GM12873 (cell line): Measurements from ENCODE around the gene GAMT.

Experiments
- TF ChIP-seq, protein P1 (sequence below): IDR thresholded peaks from 2 replicates; pipeline ENCODE4 v1.5.1; 2012; ENCODE audit warnings: low read depth, mild to moderate bottlenecking, moderate library complexity, low read length, control low read depth; ENCODE audit not compliant: insufficient read depth; ENCODE audit errors: missing control alignments

Gene GAMT

DNA sequence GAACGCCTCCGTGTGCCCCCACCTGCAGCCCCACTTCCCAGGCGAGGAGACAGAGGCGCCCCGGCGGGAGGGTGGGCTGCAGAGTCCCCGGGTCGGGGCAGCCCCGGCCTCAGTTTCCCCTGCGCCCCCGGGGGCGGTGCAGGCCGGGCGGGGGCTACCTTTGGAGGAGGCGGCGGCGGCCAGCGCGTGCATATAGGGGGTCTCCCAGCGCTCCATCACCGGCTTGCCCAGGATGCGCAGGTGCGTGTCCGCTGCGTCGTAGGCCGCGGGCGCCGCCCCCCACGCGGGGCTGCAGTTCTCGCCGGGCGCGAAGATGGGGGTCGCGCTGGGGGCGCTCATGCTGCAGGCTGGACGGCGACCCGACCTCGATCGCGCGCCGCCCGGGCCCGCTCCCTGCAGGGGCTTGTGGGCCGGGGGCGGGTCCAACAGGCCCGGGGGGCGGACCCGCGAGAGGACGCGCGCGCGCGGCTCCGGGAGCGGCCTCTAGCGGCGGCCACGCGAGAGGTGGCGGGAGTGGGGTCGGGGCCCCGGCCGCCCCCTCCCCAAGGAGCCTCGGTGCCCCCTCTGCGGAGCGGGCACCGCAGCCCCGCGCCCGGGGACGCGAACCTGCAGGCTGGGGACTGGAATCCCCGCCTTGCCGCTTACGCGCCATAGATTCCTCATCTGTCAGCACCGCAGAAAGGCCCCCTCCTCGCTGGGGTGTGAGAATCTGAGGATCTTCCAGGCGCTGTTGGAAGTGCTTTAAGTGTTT, at the start of gene GAMT:
Gene GAMT, minus strand, starts transcription at position 405 of the 751 bp plus-strand sequence. Its CDS starts 66 bp downstream, at position 339.
- TF ChIP-seq, protein P1, sequence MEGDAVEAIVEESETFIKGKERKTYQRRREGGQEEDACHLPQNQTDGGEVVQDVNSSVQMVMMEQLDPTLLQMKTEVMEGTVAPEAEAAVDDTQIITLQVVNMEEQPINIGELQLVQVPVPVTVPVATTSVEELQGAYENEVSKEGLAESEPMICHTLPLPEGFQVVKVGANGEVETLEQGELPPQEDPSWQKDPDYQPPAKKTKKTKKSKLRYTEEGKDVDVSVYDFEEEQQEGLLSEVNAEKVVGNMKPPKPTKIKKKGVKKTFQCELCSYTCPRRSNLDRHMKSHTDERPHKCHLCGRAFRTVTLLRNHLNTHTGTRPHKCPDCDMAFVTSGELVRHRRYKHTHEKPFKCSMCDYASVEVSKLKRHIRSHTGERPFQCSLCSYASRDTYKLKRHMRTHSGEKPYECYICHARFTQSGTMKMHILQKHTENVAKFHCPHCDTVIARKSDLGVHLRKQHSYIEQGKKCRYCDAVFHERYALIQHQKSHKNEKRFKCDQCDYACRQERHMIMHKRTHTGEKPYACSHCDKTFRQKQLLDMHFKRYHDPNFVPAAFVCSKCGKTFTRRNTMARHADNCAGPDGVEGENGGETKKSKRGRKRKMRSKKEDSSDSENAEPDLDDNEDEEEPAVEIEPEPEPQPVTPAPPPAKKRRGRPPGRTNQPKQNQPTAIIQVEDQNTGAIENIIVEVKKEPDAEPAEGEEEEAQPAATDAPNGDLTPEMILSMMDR: peak; percentile 41

DNA sequence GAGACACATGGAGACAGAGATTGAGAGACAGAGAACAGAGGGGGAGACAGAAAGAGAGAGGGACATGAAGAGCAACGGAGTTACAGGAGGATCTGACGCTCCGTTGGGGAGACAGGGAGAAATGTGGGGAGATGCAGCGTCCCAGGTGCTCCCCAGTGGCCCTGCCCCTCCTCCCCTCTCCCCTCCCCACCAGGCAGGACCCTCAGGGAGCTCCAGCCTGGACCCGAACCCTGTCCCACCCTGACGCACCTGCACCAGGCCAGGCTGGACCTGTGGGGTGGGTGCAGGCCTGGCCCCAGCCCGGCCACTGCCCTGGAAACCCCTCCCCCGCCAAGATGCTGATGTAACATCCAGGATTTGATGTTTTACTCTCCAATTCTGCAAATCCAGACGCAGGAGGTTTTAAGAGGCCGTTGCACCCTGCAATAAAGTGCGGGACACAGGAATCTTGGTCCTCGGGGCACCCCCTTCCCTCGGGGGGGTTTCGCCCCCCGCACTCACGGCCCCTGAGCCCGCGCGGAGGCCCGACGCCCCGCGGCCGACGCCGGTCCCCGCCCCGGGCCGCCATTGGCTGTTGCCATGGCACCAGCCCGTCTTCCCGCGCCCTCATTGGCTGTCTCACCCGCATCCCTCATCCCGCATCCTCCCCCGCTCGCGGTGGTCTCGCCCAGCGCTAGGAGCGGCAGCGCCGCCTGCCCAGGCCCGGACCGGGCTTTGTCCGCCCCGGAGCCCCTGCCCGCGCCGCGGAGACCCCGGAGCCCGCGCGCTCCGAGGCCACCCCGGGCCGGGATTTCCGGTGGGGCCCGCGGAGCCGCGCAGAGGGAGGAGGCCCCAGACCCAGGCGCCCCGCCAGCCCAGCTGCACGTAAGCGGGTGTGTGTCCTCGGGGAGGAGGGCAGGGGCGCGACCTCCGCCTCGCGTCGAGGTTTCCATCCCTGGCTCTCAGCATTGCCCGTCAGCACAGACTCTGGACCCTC, 48.4 kb upstream of the GAMT start, which contains the start of gene APC2:
Gene APC2, plus strand, starts transcription at position 655 of the 976 bp plus-strand sequence. CDS start 2,881 bp downstream, outside the sequence.
- TF ChIP-seq, protein P1: no peak

DNA sequence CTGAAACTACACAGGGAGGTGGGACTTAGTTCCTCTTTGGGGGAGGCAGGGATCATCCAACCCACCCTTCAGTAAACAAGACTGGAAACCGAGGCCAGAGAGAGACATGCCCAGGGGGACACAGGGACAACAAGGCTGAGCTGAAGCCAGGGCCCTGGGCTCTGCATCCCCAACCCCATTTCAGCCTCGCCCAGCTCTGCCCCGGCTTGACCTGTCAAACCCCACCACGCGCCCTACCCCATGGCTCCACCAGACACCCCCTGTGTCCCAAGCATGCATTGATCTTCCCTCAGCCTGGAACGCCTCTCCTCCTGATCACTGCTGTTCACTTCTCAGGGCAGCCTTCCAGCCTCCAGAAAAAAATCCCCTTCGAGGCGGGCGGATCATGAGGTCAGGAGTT, 46.6 kb upstream of the GAMT start:
- TF ChIP-seq, protein P1: no peak

DNA sequence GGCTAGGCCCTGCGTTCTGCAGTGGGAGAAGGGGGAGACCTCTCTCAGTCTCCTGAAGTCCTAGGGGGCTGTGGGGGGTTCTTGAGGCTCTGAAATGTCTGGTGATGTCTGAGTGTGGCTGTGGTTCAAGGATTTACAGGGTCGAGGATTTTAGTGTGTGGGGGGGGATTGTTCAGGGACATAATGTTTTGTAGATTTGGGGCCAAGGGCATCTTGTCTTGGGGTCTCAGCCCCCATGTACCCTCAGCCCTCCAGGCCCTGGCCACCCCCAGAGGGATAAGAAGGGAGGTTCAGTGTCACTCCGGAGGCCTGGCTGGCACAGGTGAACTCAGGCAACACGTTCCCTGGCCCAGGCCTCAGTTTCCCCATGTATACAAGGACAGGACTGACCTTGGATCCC, 46.2 kb upstream of the GAMT start:
- TF ChIP-seq, protein P1: no peak

DNA sequence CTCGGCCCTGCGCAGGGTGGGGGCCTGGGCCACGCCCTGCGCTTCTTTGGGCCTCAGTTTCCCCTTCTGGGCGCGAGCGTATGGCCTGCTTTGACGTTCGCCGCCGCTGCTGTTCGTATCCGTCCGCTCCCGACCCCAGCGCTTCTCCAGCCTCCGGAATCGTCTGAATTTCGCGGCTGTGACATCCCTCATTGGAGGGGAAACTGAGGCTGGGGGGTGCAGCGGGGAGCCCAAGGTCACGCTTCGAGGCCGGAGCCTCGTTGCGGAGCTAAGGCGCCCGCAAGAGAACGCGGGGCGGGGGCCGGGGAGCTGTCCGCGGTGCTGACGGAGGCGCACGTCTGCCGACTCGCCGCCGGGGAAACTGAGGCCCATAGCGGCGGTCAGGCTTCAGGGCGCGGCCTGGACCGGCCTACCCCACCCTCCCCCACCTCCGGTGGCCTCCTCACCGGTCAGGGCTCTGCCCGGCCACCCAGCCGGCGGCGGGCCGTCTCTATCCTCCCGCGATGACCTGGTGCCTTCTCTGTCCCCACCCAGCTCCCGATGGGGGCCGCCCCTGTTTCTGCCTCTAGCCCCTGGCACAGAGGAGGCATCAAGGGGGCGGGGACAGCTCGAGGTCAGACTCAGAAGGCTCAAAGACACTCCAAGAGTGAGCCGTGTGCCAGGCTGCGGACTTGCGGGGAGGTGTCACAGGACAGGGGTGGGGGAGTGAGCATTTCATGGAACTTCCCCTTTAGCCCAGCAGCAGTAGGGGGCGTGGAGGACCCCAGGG, 45.6 kb upstream of the GAMT start:
- TF ChIP-seq, protein P1: no peak

DNA sequence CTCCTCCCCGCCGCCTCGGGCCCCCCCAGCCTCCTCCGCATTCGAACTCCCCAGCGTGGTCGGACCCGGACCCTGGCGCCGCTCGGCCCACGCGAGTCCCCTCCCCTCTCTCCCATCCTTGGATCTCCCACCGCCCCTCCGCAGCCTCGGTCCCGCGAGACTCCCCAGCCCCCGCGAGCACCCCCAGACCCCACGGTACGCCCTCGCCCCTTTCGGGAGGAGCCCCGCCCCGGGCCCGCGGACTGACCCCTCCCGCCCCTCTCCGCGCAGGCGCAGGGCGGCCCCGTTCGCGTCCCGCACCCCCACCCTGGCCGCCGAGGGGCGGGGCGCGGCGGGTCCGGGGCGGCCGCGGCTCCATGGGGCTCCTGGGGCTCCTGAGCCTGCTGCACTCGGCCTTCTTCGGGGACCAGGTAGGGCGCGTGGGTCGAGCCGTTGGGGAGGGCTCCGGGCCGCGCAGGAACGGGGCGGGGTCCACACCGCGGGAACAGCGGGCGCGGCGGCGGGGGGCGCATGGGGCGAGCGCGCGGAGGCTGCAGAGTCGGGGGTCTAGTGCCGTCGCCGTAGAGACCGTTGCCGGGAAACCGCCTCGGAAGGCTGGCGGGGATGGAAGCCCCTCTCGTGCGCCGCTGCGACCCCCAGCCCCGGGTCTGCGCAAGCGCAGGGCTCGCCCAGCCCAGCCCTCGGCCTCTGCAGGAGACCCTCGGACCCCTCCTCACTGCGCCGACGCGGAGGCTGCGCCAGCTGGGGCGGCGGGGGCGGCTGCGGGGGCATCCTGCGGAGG, 44.8 kb upstream of the GAMT start:
- TF ChIP-seq, protein P1: no peak
